Testis (tissue), 2 donors: Measurements from ENCODE around the gene PAK1.

Source experiments
- CTCF ChIP-seq, 3 experiments: fragments of 450-650 bp in 2 of 3; fragments of 200-600 bp in 1 of 3; sonication (generic) in 1 of 3; IDR thresholded peaks; one replicate each; pipeline ENCODE4 v1.5.1; 2016 to 2019; ENCODE audit warnings: antibody characterized with exemption in 3 of 3, mild to moderate bottlenecking in 2 of 3, moderate library complexity in 1 of 3
- POLR2A ChIP-seq: fragments of 450-650 bp; IDR thresholded peaks from one replicate; pipeline ENCODE4 v1.6.1; 2017; ENCODE audit warnings: antibody characterized with exemption, mild to moderate bottlenecking, moderate library complexity

DNA sequence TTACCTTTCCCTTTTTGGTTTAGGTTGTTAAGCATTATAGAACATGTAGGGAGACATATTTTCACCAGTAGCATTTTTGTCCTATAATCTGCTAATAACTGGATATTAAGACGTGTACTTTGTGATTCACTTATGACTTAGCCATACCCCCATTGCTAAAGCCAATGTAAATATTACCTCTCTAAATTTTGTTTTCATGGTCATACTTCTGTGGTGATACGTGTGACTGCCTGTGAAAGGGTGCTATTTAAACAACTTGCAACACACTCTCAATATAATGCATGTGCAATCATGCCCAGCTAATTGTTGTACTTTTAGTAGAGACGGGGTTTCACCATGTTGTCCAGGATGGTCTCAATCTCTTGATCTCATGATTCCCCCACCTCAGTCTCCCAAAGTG lies 36.2 kb upstream of the PAK1 start:
- no peak for TF ChIP-seq CTCF (IDR thresholded peaks at IDR 0.05)
- TF ChIP-seq POLR2A, result no peak
